B cell (primary cell): ENCODE results near the gene MGA. TPM values are rescaled to one million over a fixed set of nuclear protein-coding genes. Genes with fewer than 3 reads are reported as not detected.
A peak's percentile ranks its signal among the peaks of the same experiment; 100 is the strongest.

Experiments used
- ATAC-seq: fragments of 200-7000 bp; cut with Tn5 transposase; one replicate; pipeline ENCODE4 v1.10.0; 2021; ENCODE audit warnings: low read depth, mild to moderate bottlenecking, moderate number of reproducible peaks, moderate library complexity
- CTCF ChIA-PET: fragments of 350-600 bp; sonication (Branson Sonifier 250); formaldehyde crosslinking; loops from one replicate; lab custom pipeline; 2021; ENCODE audit warnings: antibody characterized with exemption, inconsistent platforms; lab: Charles Lee
- POLR2A ChIA-PET: fragments of 350-600 bp; sonication (Branson Sonifier 250); formaldehyde crosslinking; loops from one replicate; lab custom pipeline; 2021; ENCODE audit warnings: antibody characterized with exemption; lab: Charles Lee
- DNase-seq: peaks from one replicate; pipeline ENCODE4 v3.0.0; 2013
- H2AFZ ChIP-seq: 2 replicates; pipeline ENCODE4 v1.6.1; 2012; ENCODE audit warnings: mild to moderate bottlenecking, low read depth, low read length; ENCODE audit not compliant: insufficient read depth, poor library complexity, severe bottlenecking
- H3K27ac ChIP-seq, 2 donors: 1 replicate in 1 of 2; 2 replicates in 1 of 2; pipeline ENCODE4 v1.5.1; 2012 to 2013; ENCODE audit warnings: low read length in 2 of 2, mild to moderate bottlenecking in 2 of 2, moderate library complexity in 1 of 2
- H3K27me3 ChIP-seq, 4 experiments: fragments of 200-600 bp in 1 of 4; sonication (generic) in 1 of 4; replicated peaks in 1 of 4; 1 replicate in 2 of 4; 2 replicates in 2 of 4; pipeline versions ENCODE4 v1.6.1 to v1.7.0; 2013 to 2016; ENCODE audit warnings: low read length in 3 of 4, mild to moderate bottlenecking in 2 of 4, mixed read lengths in 1 of 4, moderate library complexity in 1 of 4; ENCODE audit not compliant: insufficient read depth in 4 of 4, control insufficient read depth in 3 of 4; ENCODE audit errors: control extremely low read depth in 1 of 4
- H3K36me3 ChIP-seq, 2 experiments: replicated peaks in 1 of 2; 1 replicate in 1 of 2; 2 replicates in 1 of 2; pipeline versions ENCODE4 v1.6.1 to v1.7.1; 2013; ENCODE audit warnings: low read length in 1 of 2; ENCODE audit not compliant: insufficient read depth in 2 of 2, control insufficient read depth in 1 of 2; ENCODE audit errors: control extremely low read depth in 1 of 2, extremely low read depth in 1 of 2
- H3K4me1 ChIP-seq, 2 donors: fragments of 200-600 bp in 1 of 2; sonication (generic) in 1 of 2; 1 replicate in 1 of 2; 2 replicates in 1 of 2; pipeline versions ENCODE4 v1.5.1 to v1.6.1; 2013 to 2017; ENCODE audit warnings: low read length in 2 of 2; ENCODE audit not compliant: control insufficient read depth in 2 of 2, insufficient read depth in 2 of 2
- H3K4me2 ChIP-seq: replicated peaks from 2 replicates; pipeline ENCODE3; 2012; ENCODE audit warnings: mild to moderate bottlenecking, low read depth, low read length; ENCODE audit not compliant: poor library complexity, severe bottlenecking
- H3K4me3 ChIP-seq, 5 experiments: fragments of 200-600 bp in 1 of 5; sonication (generic) in 1 of 5; 1 replicate in 3 of 5; 2 replicates in 2 of 5; pipeline versions ENCODE4 v1.5.1 to v1.7.0; 2011 to 2016; ENCODE audit warnings: low read length in 4 of 5, mild to moderate bottlenecking in 4 of 5, low read depth in 2 of 5, control low read depth in 1 of 5, moderate library complexity in 1 of 5; ENCODE audit not compliant: insufficient read depth in 1 of 5; ENCODE audit errors: control extremely low read depth in 1 of 5, extremely low read depth in 1 of 5
- H3K79me2 ChIP-seq: fragments of 200-600 bp; sonication (generic); one replicate; pipeline ENCODE4 v1.6.0; 2016; ENCODE audit warnings: low read length; ENCODE audit not compliant: control insufficient read depth, insufficient read depth
- H3K9ac ChIP-seq: fragments of 200-600 bp; sonication (generic); 2 replicates; pipeline ENCODE4 v1.6.1; 2017; ENCODE audit warnings: mild to moderate bottlenecking, low read length, moderate library complexity
- H3K9me3 ChIP-seq, 3 donors: one replicate each; pipeline versions ENCODE4 v1.6.1 to v1.7.1; 2013; ENCODE audit warnings: low read length in 2 of 3; ENCODE audit not compliant: control insufficient read depth in 2 of 3, insufficient read depth in 1 of 3; ENCODE audit errors: control extremely low read depth in 1 of 3
- H4K20me1 ChIP-seq: 2 replicates; pipeline ENCODE4 v1.6.0; 2012; ENCODE audit warnings: mild to moderate bottlenecking, low read length; ENCODE audit not compliant: insufficient read depth, control insufficient read depth, poor library complexity, severe bottlenecking
- H3K27ac Mint-ChIP-seq: one replicate; pipeline ENCODE4 v1.8.0; 2021; ENCODE audit warnings: mixed read lengths
- H3K27me3 Mint-ChIP-seq: one replicate; pipeline ENCODE4 v1.8.0; 2021; ENCODE audit warnings: mixed read lengths
- H3K4me1 Mint-ChIP-seq: one replicate; pipeline ENCODE4 v1.8.0; 2021; ENCODE audit warnings: mixed read lengths
- H3K4me3 Mint-ChIP-seq: one replicate; pipeline ENCODE4 v1.8.0; 2021; ENCODE audit warnings: mixed read lengths
- H3K9me3 Mint-ChIP-seq: one replicate; pipeline ENCODE4 v1.8.0; 2022; ENCODE audit warnings: mixed read lengths; ENCODE audit not compliant: insufficient read depth
- CTCF ChIP-seq: fragments of 200-600 bp; IDR thresholded peaks from one replicate; pipeline ENCODE4 v1.8.0; 2022; ENCODE audit warnings: antibody characterized with exemption, mild to moderate bottlenecking
- EZH2 ChIP-seq: IDR thresholded peaks from 2 replicates; pipeline ENCODE4 v1.6.1; 2012; ENCODE audit warnings: borderline replicate concordance, low read depth, mild to moderate bottlenecking, moderate library complexity, low read length; ENCODE audit not compliant: insufficient read depth, poor library complexity, severe bottlenecking
- WGBS: methylation state at CpG from one replicate; pipeline ENCODE4 v1.1.5; 2013; ENCODE audit warnings: missing lambda C conversion rate; ENCODE audit not compliant: insufficient coverage; 5-methylcytosine and 5-hydroxymethylcytosine counted together
- intact Hi-C: fragments of 100-400 bp; cut with micrococcal nuclease; formaldehyde crosslinking; loops from one replicate; pipeline ENCODE4 v1.10.0; 2022
- polyA minus RNA-seq: library from RNA; depleted of rRNA, polyadenylated mRNA; stranded (reverse); fragments of >200 nt; gene quantifications from 2 replicates; pipeline ENCODE4 v1.2.3, GENCODE V29; 2012
- polyA plus RNA-seq: library from polyadenylated mRNA; depleted of rRNA; stranded (reverse); fragments of >200 nt; gene quantifications from 2 replicates; pipeline ENCODE4 v1.2.3, GENCODE V29; 2012
- total RNA-seq, 2 donors: library from RNA; stranded (reverse); fragments of 120-200 nt in 1 of 2; gene quantifications; 1 replicate in 1 of 2; 2 replicates in 1 of 2; pipeline versions ENCODE4 v1.2.3 to v1.2.4, GENCODE V29; 2013 to 2022

MGA gene
- total RNA-seq (77.2 and 79.7 TPM in 2 replicates), polyA plus RNA-seq (5.4 and 7.6 TPM in 2 replicates), polyA minus RNA-seq (29.0 and 33.4 TPM in 2 replicates)
- total RNA-seq (2013): 62.4 TPM

- WGBS: under 1% methylated on average over 93 of the region's 93 CpGs
Measured at GRCh38 chr15:41660235-41661077, at the start of gene MGA. Gene MGA (plus strand): TSS chr15:41660405.

More at GRCh38 chr15:41660235-41661077, at the start of gene MGA:
- Histone ChIP-seq H4K20me1 (no peaks in the 10 kb centered on the region), H3K4me3 (peak within 1 kb of the TSS; percentile 58 to 72 (median 63)), H3K9me3 (peaks cover 0 to 13% (median 0%) of the 10 kb centered on the region in 3 donors), H3K36me3 (no peaks in the 10 kb centered on the region), H3K9ac (peak within 1 kb of the TSS; percentile 78), H3K79me2 (peaks cover 47% of the 10 kb centered on the region), H3K4me2 (peak within 1 kb of the TSS; percentile 89), H3K27me3 (no peaks in the 10 kb centered on the region), H3K27ac (peak within 1 kb of the TSS; percentile 94 to 95), H2AFZ (peak within 1 kb of the TSS; percentile 91), H3K4me1 (peaks cover 26 to 28% of the 10 kb centered on the region in 2 donors)
- peak; percentile 98 for DNase-seq
- H3K9me3 Mint-ChIP-seq: no peaks in the 10 kb centered on the region
- peak; percentile 80 for ATAC-seq
- peak within 1 kb of the TSS; percentile 96 for H3K27ac Mint-ChIP-seq
- ChIA-PET CTCF (interaction anchor here (0.9 to 2.4 kb wide), 9 partner anchors 28 to 429 kb away, joined by 3 to 10 read pairs (median 5); partner anchors contain the start of genes CHP1, MAPKBP1 and RPAP1), POLR2A (interaction anchor here (0.8 to 2.3 kb wide), 4 partner anchors 13 to 233 kb away, joined by 3 to 16 read pairs (median 6); partner anchors contain the start of gene MAPKBP1)
- peak within 1 kb of the TSS; percentile 89 for H3K4me3 Mint-ChIP-seq
- intact Hi-C loops: loop anchor here (1.0 to 10.0 kb wide), 9 partner anchors 36 to 756 kb away; partner anchors contain the start of genes CHP1, EXD1, ITPKA and JMJD7
- H3K27me3 Mint-ChIP-seq: no peaks in the 10 kb centered on the region
- TF ChIP-seq CTCF (no peak), EZH2 (no peak)
- H3K4me1 Mint-ChIP-seq: peaks cover 44% of the 10 kb centered on the region
